Activated CD8-positive, alpha-beta memory T cell treated with anti-CD3 and anti-CD28 coated beads, Interleukin-2, amount 50 U/mL, for 1 hour (primary cell): ENCODE data around the gene SVOPL.
"Not testable (repeated sequence)": the region's sequence is repeated elsewhere in the genome, so short reads cannot be mapped to it uniquely, and the experiment has no call there.

Experiments used
- DNase-seq: peaks from one replicate; pipeline ENCODE4 v3.0.0-alpha.2; 2020; ENCODE audit errors: extremely low read depth

Gene SVOPL

GRCh38 chr7:138700857-138701536 lies at the start of gene SVOPL:
TSS of gene SVOPL (minus strand) at chr7:138701362. CDS start at chr7:138679045, 22,317 bp downstream.
- no peak for DNase-seq

GRCh38 chr7:138750473-138750872 lies 49.3 kb upstream of the SVOPL start:
- DNase-seq: no peak

- no peak for DNase-seq
Observed at GRCh38 chr7:138749960-138750359, 48.8 kb upstream of the SVOPL start.

- DNase-seq: no peak
Observed at GRCh38 chr7:138748666-138749065, 47.5 kb upstream of the SVOPL start.

- DNase-seq: no peak
Observed at GRCh38 chr7:138746073-138746472, 44.9 kb upstream of the SVOPL start.

- no peak for DNase-seq
Observed at GRCh38 chr7:138745189-138745588, 44.0 kb upstream of the SVOPL start.

- DNase-seq: no peak
Observed at GRCh38 chr7:138741453-138741735, 40.2 kb upstream of the SVOPL start.

- no peak for DNase-seq
Observed at GRCh38 chr7:138739859-138740258, 38.7 kb upstream of the SVOPL start.

GRCh38 chr7:138738551-138739335 lies 37.6 kb upstream of the SVOPL start:
- peak; percentile 42 for DNase-seq

GRCh38 chr7:138738114-138738513 lies 37.0 kb upstream of the SVOPL start:
- DNase-seq: no peak

- no peak for DNase-seq
Observed at GRCh38 chr7:138735399-138735798, 34.2 kb upstream of the SVOPL start.

- DNase-seq: not testable (repeated sequence)
Observed at GRCh38 chr7:138731733-138732132, 30.6 kb upstream of the SVOPL start.

GRCh38 chr7:138729444-138729843 lies 28.3 kb upstream of the SVOPL start:
- no peak for DNase-seq

GRCh38 chr7:138727336-138728099 lies 26.4 kb upstream of the SVOPL start:
- no peak for DNase-seq

GRCh38 chr7:138726288-138726687 lies 25.1 kb upstream of the SVOPL start:
- DNase-seq: no peak

- no peak for DNase-seq
Observed at GRCh38 chr7:138720286-138720685, 19.1 kb upstream of the SVOPL start.

GRCh38 chr7:138716889-138717288 lies 15.7 kb upstream of the SVOPL start:
- DNase-seq: no peak

GRCh38 chr7:138713191-138713590 lies 12.0 kb upstream of the SVOPL start:
- DNase-seq: no peak

GRCh38 chr7:138712652-138713051 lies 11.5 kb upstream of the SVOPL start:
- DNase-seq: no peak

- DNase-seq: no peak
Observed at GRCh38 chr7:138710536-138711385, 9.6 kb upstream of the SVOPL start.

- no peak for DNase-seq
Observed at GRCh38 chr7:138705167-138705566, 4.0 kb upstream of the SVOPL start.

- DNase-seq: no peak
Observed at GRCh38 chr7:138701537-138701923, 368 bp upstream of the SVOPL start.
